Fibroblast of the conjunctiva (primary cell): ENCODE measurements around the gene ASH1L.

Source experiments
- DNase-seq: peaks from one replicate; pipeline ENCODE4 v3.0.0-alpha.2; 2010; ENCODE audit warnings: low read depth

Gene ASH1L

DNA sequence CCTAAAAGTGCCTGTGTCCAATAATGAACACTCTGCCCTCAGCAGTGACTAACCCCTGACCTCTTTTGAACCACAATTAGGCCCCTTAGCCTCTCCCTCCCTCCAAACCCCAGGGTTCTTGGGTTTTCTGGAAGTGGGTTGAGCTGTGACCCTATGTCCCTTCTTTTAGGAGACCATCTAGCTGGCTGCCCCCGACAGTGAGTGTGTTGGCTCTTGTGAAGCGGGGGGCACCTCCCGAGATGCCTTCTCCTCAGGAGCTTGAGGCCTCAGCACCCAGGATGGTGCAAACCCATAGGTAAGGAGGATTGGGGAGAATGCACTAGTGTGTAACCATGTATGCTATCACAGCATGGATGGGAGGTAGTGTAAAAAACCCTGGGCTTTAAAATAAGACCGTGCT is 234.6 kb downstream of the ASH1L start:
- DNase-seq, result no peak

DNA sequence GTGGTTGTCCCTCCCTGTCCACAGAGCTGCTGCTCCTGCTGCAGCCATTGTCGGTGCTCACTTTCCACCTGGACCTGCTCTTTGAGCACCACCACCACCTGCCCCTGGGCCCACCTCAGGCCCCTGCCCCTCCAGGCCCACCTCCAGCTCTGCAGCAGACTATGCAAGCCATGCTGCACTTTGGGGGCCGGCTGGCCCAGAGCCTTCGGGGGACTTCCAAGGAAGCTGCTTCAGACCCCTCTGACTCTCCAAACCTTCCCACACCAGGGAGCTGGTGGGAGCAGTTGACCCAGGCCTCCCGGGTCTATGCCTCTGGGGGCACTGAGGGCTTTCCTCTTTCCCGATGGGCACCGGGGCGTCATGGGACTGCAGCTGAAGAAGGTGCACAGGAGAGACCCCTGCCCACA is 236.0 kb downstream of the ASH1L start:
- DNase-seq, result no peak

DNA sequence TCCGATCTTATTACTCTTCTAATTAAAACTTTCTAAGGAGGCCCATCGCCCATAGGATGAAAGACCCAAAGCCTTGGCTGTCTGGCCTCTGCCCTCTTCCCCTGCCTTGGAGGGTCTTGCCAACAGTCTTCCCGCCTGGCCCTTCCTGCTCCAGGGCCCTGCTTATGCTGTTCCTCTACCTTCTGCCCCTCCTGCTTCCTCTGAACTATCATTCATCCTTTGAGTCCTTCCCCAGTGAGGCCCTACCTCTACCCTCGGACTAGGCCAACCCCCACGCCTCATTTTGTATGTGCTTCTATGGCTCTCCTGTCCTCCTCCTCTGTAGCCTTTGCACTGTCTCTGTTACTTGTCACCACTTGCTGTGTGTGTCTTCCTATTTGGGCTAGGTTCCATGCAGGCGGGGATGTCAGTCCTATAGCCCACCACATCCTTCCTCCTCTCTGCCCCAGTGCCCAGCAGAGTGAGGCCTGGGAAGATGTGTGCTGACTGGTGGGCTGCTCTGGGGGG is 236.5 kb downstream of the ASH1L start:
- no peak for DNase-seq

DNA sequence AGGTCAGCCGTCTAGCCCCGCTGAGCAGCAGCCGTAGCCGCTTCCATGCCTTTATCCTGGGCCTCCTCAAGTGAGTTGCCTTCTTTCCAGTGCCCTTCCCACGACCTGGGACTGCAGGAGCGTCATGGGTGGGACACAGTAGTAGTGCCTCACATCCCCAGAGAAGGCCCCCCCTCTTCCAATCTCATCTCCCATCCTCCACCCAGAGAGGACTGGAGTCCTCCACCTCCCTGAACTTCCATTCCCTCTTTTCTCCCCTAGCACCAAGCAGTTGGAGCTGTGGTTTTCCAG is 237.1 kb downstream of the ASH1L start:
- DNase-seq, result no peak

DNA sequence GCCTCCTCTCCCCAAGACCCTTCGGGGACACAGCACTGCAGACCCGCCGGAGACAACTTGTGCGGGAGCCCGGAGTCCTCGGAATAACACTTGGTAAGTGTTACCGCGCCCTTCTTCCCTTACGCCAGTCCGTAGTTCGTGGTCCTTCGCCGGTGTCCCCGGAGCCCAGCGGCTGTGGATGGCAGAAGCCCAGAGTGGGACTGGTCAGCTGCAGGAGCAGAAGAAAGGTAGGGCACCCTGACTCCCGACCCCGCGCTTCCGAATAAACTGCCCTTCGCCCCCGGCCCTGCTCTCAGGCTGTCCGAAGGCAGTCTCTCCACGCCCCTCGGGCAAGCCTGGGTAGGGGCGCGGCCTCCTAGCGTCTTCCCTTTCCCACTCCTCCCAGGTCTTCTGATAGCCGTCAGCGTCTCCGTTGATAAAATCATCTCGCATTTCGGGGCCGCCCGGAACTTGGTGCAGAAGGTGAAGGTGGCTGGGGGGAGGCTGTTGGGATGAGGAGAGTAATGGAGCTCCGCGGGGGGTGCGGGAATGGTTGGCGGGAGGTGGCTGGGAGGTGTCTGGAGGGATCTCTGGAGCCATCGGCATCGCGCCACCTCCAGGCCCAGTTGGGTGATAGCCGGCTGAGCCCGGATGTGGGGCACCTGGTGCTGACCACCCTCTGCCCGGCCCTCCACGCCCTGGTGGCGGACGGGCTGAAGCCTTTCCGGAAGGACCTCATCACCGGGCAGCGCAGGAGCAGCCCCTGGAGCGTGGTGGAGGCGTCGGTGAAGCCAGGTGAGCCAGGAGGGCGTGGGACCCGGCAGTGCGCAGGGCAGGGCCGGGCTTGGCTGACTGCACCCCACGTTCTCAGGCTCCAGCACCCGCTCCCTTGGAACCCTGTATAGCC is 237.6 kb downstream of the ASH1L start:
- DNase-seq, result peak; percentile 24

DNA sequence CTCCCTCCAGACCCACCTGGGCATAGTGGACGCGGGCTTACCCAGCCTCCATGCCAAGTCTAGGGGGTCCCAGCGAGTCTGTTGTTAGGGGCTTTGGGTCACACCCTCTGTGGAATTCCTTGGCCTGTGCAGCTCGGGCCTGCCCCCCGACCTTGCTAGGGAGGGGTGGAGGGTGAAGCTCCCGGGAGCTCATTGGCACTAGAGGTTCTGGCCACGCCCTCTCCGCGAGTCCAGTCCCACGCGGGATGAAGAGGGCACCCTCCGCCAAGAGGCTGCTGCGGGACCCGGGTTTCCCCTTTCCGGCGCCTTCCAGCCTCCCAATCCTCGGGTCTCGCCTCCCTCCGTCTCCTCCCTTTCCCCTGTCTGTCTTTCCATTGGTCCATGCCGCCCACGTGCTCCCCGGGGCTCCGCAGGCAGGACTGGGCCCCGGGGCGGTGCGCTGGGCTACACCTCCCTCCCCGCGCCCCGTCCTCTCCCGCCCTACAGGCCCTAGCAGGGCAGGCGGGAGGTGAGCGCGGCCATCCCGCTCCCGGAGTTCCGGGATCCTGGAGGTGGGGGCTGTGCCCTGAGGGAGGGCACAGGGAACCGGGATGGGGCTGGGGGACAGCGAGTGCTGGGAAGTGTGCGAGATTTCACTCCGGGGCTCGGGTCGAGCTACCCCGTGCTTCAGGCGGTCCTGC is 238.4 kb downstream of the ASH1L start:
- DNase-seq, result peak; percentile 95

DNA sequence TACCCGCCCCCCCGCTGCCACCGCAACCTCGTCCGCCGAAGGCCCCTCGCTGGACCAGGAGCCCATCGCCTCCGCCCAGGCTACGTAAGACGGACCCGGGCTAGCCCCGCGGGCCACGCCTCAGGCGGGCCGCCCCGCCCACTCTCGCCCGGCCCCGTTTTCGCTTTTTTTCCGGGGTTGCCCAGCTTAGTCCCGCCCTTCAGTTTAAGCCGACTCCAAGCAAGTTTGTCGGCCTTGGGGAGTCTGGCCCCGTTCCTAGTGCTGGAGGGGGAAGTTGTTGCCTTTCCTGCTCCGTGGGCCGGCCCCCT is 238.9 kb downstream of the ASH1L start:
- DNase-seq, result peak; percentile 93

DNA sequence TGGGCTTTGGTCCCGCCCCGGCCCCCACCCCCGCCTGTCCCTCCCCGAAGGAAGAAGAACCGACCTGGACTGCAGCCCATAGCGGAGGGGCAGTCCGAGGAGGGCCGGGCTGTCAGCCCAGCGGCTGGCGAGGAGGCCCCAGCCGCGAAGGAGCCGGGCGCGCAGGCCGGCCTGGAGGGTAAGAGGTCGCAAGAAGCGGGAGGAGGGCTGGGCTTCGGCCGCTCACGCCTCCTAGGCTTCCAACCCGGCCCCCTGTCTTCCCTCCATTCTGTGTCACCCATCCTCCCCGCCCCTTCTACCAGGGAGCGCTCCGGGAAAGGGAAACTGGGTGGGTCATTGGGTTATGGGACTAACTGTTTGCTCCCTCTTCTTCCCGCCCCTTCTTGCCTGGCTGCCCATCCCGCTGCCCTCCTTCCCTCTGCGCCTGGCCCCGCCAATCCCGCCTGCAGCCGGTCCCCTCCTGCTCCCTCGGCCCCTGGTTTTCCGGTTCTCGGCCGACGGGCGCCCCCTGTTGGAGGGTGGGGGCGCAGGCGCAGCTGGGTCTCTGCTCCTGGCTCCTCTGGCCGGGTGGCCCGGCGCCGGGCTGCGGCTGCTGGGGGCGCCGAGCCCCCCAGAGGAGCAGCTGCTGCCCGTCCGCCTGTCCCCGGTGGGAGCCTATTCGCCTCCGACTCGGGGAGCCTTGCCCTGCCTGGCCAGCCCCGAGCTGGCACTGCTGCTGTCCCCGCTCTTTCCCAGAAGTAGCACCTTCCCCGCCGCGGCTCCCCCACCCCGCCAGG is 239.5 kb downstream of the ASH1L start:
- peak; percentile 95 for DNase-seq

DNA sequence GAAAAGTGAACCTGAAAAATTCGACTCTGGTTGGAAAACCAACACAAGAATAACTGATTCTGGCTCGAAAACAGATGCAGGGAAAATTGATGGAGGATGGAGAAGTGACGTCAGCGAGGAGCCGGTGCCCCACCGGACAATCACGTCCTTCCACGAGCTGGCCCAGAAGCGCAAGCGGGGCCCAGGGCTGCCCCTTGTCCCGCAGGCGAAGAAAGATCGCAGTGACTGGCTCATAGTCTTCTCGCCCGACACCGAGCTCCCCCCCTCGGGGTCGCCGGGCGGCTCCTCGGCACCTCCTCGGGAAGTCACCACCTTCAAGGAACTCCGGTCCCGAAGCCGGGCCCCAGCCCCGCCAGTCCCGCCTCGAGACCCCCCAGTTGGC is 240.0 kb downstream of the ASH1L start:
- DNase-seq, result no peak

DNA sequence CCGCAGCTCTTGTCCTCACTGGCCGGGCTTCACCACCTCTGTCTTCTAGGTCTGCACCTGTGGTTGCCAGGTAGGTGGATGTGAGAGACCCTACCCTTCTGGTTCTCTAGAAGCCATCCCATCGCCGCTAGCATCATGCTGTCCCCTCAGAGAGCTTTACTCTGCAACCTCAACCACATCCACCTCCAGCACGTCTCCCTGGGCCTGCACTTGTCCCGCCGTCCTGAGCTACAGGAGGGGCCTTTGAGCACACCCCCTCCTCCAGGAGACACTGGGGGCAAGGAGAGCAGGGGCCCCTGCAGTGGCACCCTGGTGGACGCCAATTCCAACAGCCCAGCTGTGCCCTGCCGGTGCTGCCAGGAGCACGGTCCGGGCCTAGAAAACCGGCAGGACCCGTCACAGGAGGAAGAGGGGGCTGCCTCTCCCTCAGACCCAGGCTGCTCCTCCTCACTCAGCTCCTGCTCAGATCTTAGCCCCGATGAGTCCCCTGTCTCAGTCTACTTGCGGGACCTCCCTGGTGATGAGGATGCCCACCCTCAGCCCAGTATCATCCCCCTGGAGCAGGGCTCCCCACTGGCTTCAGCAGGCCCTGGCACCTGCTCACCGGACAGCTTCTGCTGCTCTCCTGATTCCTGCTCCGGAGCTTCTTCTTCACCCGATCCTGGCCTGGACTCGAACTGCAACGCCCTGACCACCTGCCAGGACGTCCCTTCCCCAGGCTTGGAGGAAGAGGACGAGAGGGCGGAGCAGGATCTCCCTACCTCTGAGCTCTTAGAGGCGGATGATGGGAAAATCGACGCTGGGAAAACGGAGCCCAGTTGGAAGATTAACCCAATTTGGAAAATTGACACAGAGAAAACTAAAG is 240.7 kb downstream of the ASH1L start:
- DNase-seq, result no peak

DNA sequence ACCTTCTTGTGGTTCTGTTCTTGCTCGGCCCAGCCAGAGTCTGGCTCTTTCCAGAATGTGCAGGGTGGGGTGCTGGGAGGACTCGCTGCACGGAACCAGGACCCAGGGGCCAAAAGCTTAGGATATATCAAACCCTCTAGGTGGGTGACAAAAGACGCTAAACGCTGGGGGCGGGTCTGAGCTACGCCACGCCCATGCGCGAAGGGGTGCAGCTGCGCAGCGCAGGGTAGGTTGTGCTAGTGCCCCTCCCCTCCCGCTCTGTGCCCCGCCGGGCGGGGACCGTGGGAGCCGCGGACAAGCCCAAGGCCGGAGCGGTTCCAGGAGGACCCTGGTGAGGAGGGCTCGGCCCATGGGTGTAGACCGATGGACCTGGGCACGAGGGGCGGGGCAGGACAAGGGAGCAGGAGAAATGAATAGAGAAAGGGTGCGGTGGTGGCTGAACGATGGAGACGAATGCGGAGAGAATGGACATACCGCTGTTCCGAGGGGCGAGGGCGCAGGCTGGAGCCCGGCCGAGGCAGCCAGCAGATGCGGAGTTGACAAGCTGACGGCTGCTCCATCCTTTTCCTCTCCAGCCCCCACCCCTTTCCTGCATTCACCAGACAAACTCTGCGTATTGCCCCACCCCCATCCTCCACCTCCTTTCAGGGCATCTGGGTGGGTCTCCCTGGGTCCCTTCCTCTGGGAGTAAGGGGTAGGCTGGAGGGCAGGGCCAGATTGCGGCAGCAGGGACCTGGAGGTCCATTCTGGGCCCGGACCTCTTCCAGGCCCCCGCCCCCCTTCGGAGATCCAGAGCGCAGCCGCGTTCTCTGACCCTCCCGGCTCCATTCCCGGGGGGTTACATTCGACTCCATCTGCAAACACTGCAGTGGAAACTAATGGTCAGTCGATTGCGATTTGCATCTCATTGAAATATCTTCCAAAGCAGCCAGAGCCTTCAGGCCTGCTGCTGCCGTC is 241.7 kb downstream of the ASH1L start, which contains the start of gene RUSC1:
RUSC1 (plus strand) TSS at position 234 of the 957 bp plus-strand sequence. CDS start 880 bp downstream, outside the sequence.
- DNase-seq, result peak; percentile 43

DNA sequence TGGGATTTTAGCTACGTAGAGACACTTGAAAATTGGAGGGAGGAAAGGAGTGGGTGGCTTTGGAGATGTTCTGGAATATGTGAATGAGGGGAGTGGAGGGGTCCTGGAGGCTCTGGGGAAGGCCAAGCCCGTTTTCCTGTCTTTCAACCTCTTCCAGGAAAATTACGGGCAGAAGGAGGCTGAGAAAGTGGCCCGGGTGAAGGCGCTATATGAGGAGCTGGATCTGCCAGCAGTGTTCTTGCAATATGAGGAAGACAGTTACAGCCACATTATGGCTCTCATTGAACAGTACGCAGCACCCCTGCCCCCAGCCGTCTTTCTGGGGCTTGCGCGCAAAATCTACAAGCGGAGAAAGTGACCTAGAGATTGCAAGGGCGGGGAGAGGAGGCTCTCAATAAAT is 242.4 kb downstream of the ASH1L start:
- DNase-seq, result no peak

DNA sequence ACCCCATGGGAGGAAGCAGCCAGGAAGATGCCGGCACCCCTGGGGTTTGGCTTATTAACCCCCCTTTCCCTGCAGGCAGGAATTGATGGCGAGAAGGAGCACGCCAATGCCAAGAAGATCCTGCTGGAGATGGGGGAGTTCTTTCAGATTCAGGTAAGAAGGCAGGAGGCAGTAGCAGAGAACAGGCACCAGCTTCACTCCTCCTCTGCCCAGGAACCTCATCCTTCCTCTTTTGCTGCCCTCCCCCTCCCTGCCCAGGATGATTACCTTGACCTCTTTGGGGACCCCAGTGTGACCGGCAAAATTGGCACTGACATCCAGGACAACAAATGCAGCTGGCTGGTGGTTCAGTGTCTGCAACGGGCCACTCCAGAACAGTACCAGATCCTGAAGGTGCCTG is 243.1 kb downstream of the ASH1L start:
- no peak for DNase-seq

DNA sequence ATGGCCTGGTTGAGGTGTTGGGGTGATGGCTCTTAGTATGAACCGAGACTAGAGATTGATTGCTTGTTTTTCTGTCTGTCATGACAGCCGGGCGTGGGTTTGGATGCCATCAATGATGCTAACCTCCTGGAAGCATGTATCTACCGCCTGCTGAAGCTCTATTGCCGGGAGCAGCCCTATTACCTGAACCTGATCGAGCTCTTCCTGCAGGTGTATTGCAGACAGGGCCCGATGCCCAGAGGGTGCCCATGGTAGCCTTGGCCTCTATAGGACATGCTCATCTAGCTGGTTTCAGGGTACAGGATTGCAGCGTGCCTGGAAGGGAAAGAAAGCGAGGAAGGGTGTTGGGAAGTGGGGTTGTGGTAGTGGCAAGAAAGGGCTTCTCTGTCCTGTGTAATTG is 244.5 kb downstream of the ASH1L start:
- no peak for DNase-seq

DNA sequence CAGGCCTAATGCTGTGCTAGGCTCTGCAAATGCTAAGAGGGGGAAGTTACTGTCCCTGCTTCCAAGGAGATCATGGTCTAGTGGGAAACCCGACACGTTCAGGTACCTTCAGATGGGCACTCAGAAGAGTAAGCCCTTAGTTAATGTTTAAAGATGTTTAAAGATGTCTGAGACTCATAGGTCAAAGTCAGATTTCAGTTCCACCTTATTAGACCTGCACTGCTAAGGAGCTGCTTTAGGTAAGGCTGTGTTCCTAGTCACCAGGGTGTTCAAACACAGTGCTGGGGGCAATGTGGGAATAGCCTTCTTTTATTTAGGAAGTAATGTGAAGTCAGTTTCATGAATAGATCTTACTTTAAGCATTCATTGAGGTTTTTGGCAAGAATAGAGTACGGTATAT is 245.7 kb downstream of the ASH1L start:
- no peak for DNase-seq

DNA sequence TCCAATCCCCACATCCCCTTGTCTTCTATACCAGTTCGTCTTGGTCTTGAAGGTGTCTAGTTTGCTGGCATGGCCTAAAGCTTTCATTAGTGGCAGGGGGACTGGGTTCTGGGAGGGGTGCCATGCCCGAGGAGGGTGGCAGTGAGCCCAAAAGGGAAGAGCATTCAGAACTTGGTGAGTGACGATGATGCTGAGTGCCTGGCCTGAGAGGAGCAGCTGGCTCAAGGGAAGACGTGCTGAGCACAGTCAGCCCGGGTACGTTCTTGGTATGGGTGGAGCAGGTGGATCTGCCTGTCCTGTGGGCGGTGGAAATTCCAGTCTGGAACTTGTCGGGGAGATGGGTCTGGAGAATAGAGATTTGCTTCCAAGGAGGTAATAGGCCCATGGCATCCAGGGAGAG is 249.3 kb downstream of the ASH1L start:
- no peak for DNase-seq

DNA sequence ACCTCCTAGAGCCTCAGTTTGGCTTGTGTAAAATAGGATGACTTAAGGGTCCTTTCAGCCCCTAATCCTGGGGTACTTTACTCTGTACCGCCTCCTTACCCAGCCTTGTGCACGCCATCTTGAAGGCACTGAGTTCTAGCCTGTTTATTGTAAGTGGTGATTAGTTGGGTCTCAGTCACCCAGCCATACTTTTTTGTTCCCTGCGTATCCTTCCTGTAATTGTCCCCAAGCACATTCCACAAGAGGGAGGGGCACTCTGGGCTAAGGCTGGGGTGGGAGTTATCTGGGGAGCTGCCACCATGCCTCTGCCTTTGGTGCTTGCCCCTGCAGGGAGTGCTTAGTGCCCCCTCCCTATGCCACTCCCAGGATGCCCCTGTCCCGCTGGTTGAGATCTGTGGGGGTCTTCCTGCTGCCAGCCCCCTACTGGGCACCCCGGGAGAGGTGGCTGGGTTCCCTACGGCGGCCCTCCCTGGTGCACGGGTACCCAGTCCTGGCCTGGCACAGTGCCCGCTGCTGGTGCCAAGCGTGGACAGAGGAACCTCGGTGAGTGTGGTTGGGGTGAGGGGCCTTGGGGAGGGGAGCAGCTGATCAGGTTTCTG is 253.1 kb downstream of the ASH1L start:
- no peak for DNase-seq

DNA sequence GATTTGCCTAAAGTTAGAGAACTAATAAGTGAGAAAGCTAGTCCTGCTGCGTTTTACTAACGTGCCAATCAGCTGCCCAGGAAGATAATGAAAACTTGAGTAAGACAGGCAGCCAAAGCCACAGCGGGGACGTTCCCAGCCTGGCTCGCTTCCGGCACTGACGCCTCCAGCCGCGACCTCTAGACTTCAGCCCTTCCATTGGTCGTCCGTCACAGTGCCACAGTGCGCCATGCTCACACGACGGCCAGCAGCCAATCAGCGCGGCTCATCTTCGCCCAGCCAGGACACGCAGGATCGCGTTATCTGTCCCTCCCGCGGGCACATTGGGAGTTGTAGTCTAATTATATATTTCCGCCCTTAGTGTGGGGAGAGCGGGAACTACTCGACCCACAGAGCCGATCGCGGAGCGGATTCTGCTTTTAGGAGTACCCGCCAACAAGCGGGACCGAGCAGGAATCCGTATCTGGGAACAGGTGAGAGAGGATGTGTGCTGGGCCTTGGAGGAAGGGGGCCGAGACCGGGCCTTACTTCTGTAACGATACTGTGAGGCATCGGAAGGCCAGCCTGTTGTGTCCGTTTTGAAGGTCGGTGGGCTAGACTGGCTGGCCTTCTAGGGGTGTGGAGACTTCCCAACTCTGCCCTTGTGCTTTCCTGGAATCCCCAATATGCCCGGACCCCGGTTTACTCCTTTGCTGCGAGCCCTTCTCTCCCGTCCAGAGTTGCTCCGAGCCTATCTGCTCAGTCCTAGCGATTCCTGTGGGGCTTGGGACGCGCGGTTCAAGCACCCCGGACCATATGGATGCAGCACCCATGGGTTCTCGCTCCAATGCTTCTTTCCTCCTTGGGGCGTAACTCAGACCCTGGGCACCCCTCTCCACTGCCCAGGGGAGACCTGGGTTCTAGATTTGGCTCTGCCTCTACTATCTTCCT is 253.8 kb downstream of the ASH1L start, which contains the start of gene FDPS:
FDPS (plus strand) TSS at position 374 of the 930 bp plus-strand sequence. CDS start 924 bp downstream, outside the sequence.
- DNase-seq, result peak; percentile 99

DNA sequence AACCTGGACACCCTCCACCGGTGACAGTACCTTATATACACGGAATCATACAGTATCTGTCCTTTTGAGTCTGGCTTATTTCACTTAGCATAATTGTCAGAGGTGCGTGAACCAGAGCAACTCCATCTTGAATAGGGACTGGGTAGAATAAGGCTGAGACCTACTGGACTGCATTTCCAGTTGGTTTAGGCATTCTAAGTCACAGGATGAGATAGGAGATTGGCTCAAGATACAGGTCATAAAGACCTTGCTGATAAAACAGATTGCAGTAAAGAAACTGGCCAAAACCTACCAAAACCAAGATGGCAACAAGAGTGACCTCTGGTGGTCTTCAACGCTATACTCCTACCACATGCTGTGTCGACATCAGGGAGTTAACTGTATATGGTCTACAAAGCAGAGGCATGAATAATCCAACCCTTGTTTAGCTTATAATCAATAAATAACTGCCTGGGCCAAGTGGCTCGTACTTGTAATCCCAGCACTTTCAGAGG is 255.3 kb downstream of the ASH1L start:
- peak; percentile 29 for DNase-seq
